Endothelial cell of umbilical vein (primary cell): Measurements from ENCODE around the gene CHCHD5. TPM values are rescaled to one million over a fixed set of nuclear protein-coding genes. Genes with fewer than 3 reads are reported as not detected.

ENCODE experiments used
- BruUV-seq: library from RNA; stranded (reverse); fragments of 400-500 nt; replicated peaks from 2 replicates; lab custom pipeline; 2021; lab: Mats Ljungman, UMichigan
- CTCF ChIA-PET: fragments of 300-600, 350-600 bp; sonication (Branson Sonifier 250); formaldehyde crosslinking; loops from one replicate; lab custom pipeline; 2021; ENCODE audit warnings: antibody characterized with exemption, inconsistent platforms; lab: Charles Lee
- POLR2A ChIA-PET: fragments of 300-600, 350-600 bp; sonication (Branson Sonifier 250); formaldehyde crosslinking; loops from one replicate; lab custom pipeline; 2021; ENCODE audit warnings: antibody characterized with exemption, inconsistent platforms; lab: Charles Lee
- DNase-seq: peaks from one replicate; pipeline ENCODE4 v3.0.0-alpha.2; 2011; ENCODE audit warnings: low read depth, low spot score
- FAIRE-seq: peaks from 2 replicates; lab custom pipeline; 2011; peaks lifted over from hg19 to GRCh38; lab: Jason Lieb, UNC
- H2AFZ ChIP-seq: 2 replicates; pipeline ENCODE4 v1.6.0; 2012; ENCODE audit warnings: low read depth, low read length, control low read depth, inconsistent platforms
- H3K27ac ChIP-seq: 2 replicates; pipeline ENCODE4 v1.5.1; 2011; ENCODE audit warnings: low read depth, mild to moderate bottlenecking, control low read depth, low read length, moderate library complexity; ENCODE audit not compliant: insufficient read depth
- H3K27me3 ChIP-seq, 2 experiments: 2 replicates each; pipeline versions ENCODE4 v1.6.0 to v1.6.1; 2011; ENCODE audit warnings: low read length in 2 of 2, mixed read lengths in 1 of 2; ENCODE audit not compliant: control insufficient read depth in 2 of 2, insufficient read depth in 2 of 2
- H3K36me3 ChIP-seq, 2 experiments: 2 replicates in 1 of 2; 3 replicates in 1 of 2; pipeline ENCODE4 v1.5.1; 2011; ENCODE audit warnings: low read length in 2 of 2, mild to moderate bottlenecking in 1 of 2, moderate library complexity in 1 of 2; ENCODE audit not compliant: control insufficient read depth in 2 of 2, insufficient read depth in 2 of 2; ENCODE audit errors: extremely low read depth in 1 of 2
- H3K4me1 ChIP-seq: 3 replicates; pipeline ENCODE4 v1.5.1; 2011; ENCODE audit warnings: mild to moderate bottlenecking, low read length; ENCODE audit not compliant: control insufficient read depth, insufficient read depth; ENCODE audit errors: extremely low read depth
- H3K4me2 ChIP-seq: 2 replicates; pipeline ENCODE4 v1.6.1; 2011; ENCODE audit warnings: low read length, control low read depth, mixed read lengths; ENCODE audit not compliant: insufficient read depth
- H3K4me3 ChIP-seq, 3 experiments: fragments of 200-600 bp in 1 of 3; sonication (generic), shearing (Covaris generic) in 1 of 3; replicated peaks in 1 of 3; 2 replicates each; pipeline ENCODE4 v1.5.1; 2011 to 2016; ENCODE audit warnings: control low read depth in 3 of 3, low read length in 3 of 3, mild to moderate bottlenecking in 2 of 3, inconsistent platforms in 1 of 3, low read depth in 1 of 3, moderate library complexity in 1 of 3; ENCODE audit not compliant: insufficient read depth in 1 of 3
- H3K79me2 ChIP-seq: 2 replicates; pipeline ENCODE4 v1.6.0; 2012; ENCODE audit warnings: low read length, inconsistent platforms; ENCODE audit not compliant: control insufficient read depth, insufficient read depth
- H3K9ac ChIP-seq: replicated peaks from 2 replicates; pipeline ENCODE3; 2011; ENCODE audit warnings: low read length, control low read depth; ENCODE audit not compliant: insufficient read depth; ENCODE audit errors: extremely low read depth
- H3K9me1 ChIP-seq: replicated peaks from 3 replicates; pipeline ENCODE4 v1.6.0; 2011; ENCODE audit warnings: mild to moderate bottlenecking, low read length; ENCODE audit not compliant: control insufficient read depth, insufficient read depth; ENCODE audit errors: extremely low read depth
- H3K9me3 ChIP-seq: replicated peaks from 2 replicates; pipeline ENCODE4 v1.5.1; 2012; ENCODE audit warnings: low read length, inconsistent platforms; ENCODE audit not compliant: control insufficient read depth, insufficient read depth
- H4K20me1 ChIP-seq: replicated peaks from 2 replicates; pipeline ENCODE3; 2011; ENCODE audit warnings: mild to moderate bottlenecking, low read length; ENCODE audit not compliant: control insufficient read depth, insufficient read depth; ENCODE audit errors: extremely low read depth
- CTCF ChIP-seq, 2 donors: IDR thresholded peaks; 1 replicate in 1 of 2; 2 replicates in 1 of 2; pipeline ENCODE4 v1.5.1; 2011; ENCODE audit warnings: low read length in 2 of 2, mild to moderate bottlenecking in 2 of 2, moderate library complexity in 2 of 2, control low read depth in 1 of 2, inconsistent platforms in 1 of 2, low read depth in 1 of 2; ENCODE audit not compliant: insufficient read depth in 1 of 2; ENCODE audit errors: extremely low read depth in 1 of 2
- EZH2 ChIP-seq: IDR thresholded peaks from 2 replicates; pipeline ENCODE4 v1.6.1; 2012; ENCODE audit warnings: borderline replicate concordance, low read depth, mild to moderate bottlenecking, moderate library complexity, low read length, inconsistent platforms; ENCODE audit not compliant: severe bottlenecking
- FOS ChIP-seq: IDR thresholded peaks from 2 replicates; pipeline ENCODE4 v1.6.1; 2011; ENCODE audit warnings: mild to moderate bottlenecking, low read length, moderate library complexity, borderline replicate concordance; ENCODE audit not compliant: insufficient read depth
- GATA2 ChIP-seq: IDR thresholded peaks from 2 replicates; pipeline ENCODE4 v1.7.0; 2011; ENCODE audit warnings: low read depth, mild to moderate bottlenecking, moderate library complexity, mixed read lengths, low read length; ENCODE audit not compliant: insufficient read length, insufficient read depth
- JUN ChIP-seq: IDR thresholded peaks from 2 replicates; pipeline ENCODE4 v1.6.1; 2011; ENCODE audit warnings: borderline replicate concordance, low read depth; ENCODE audit not compliant: insufficient read length, insufficient read depth
- MYC ChIP-seq: IDR thresholded peaks from one replicate; pipeline ENCODE4 v1.6.1; 2011; ENCODE audit warnings: mild to moderate bottlenecking, low read depth, low read length
- POLR2A ChIP-seq: IDR thresholded peaks from 2 replicates; pipeline ENCODE4 v1.6.1; 2012; ENCODE audit warnings: low read depth, mild to moderate bottlenecking, control low read depth, low read length
- POLR2AphosphoS5 ChIP-seq: IDR thresholded peaks from 2 replicates; pipeline ENCODE4 v1.6.1; 2012; ENCODE audit warnings: low read depth, mild to moderate bottlenecking, control low read depth, low read length, moderate library complexity; ENCODE audit not compliant: insufficient read depth
- dilution Hi-C: fragments of 300-500 bp; cut with MboI; formaldehyde crosslinking; loops from one replicate; pipeline ENCODE4 v1.15.0; 2019; ENCODE audit warnings: low sequenced_read_pairs; ENCODE audit not compliant: extremely low pct_ligation_motif_present
- intact Hi-C: fragments of 100-400 bp; cut with micrococcal nuclease; formaldehyde crosslinking; loops from one replicate; pipeline ENCODE4 v1.10.0; 2022
- polyA plus RNA-seq, 4 experiments: library from polyadenylated mRNA; depleted of rRNA in 3 of 4; stranded (reverse) in 3 of 4; unstranded in 1 of 4; fragments of >200 nt; gene quantifications; 2 replicates each; pipeline versions ENCODE4 v1.2.1 to v1.2.3, GENCODE V29; 2011 to 2012; ENCODE audit warnings: missing spikeins in 1 of 4
- total RNA-seq: library from RNA; stranded (reverse); gene quantifications from 2 replicates; pipeline ENCODE4 v1.2.3, GENCODE V29; 2021
- TF ChIP-seq, protein P1 (sequence below): IDR thresholded peaks from 2 replicates; pipeline ENCODE4 v1.6.1; 2011; ENCODE audit not compliant: insufficient read depth, insufficient read length

The CHCHD5 gene
- total and polyA plus RNA-seq, 2 donors (not counting 3 experiments of a cell fraction or from before 2014, with no cell fraction given), result 22.2 to 44.7 TPM

DNA sequence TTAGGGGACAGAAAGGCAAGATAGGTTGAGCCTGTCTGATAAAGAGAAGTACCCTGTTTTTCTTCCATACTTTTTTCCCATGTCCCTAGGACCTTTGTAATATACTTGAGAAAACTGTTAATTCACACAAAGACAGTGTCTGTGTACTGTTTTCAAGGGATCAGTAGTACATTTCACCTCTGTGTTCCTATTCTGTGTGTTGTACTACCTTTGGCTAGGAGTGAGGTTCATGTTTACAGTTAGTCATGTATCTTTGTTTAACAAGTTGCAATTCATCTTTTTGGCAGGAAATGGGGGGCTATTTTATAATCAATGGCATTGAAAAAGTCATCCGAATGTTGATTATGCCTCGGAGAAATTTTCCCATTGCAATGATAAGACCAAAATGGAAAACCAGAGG lies 35.4 kb upstream of the CHCHD5 start:
- Histone ChIP-seq H3K9ac (no peak overlapping the region), H3K79me2 (peaks cover 27% of the 10 kb centered on the region), H3K4me1 (no peaks in the 10 kb centered on the region), H3K36me3 (peaks cover 15 to 18% of the 10 kb centered on the region in 2 experiments), H3K27ac (no peak overlapping the region), H3K4me2 (no peak overlapping the region), H3K9me3 (no peaks in the 10 kb centered on the region), H3K9me1 (no peaks in the 10 kb centered on the region), H2AFZ (no peak overlapping the region), H3K27me3 (no peaks in the 10 kb centered on the region), H3K4me3 (no peak overlapping the region), H4K20me1 (no peaks in the 10 kb centered on the region)
- TF ChIP-seq MYC (no peak), EZH2 (no peak), POLR2AphosphoS5 (no peak), POLR2A (no peak), FOS (no peak), CTCF (IDR thresholded peaks at IDR 0.05; ENCODE audit: extremely low read depth in 1 of 2, insufficient read depth in 1 of 2, low read depth in 1 of 2, low read length in 2 of 2) (no peak)
- dilution Hi-C loops (no loop called here), intact Hi-C loops (no loop called here)
- CTCF ChIA-PET, result no interaction called here
- BruUV-seq, result no TSS peak
- POLR2A ChIA-PET, result no interaction called here
- no peak for FAIRE-seq
- DNase-seq, result no peak

- Histone ChIP-seq H2AFZ (no peak overlapping the region), H4K20me1 (no peaks in the 10 kb centered on the region), H3K9me3 (no peaks in the 10 kb centered on the region), H3K4me2 (no peak overlapping the region), H3K36me3 (peaks cover 13 to 16% of the 10 kb centered on the region in 2 experiments), H3K4me1 (no peaks in the 10 kb centered on the region), H3K79me2 (no peaks in the 10 kb centered on the region), H3K9ac (no peak overlapping the region), H3K27me3 (no peaks in the 10 kb centered on the region), H3K4me3 (no peak overlapping the region), H3K27ac (no peak overlapping the region), H3K9me1 (no peaks in the 10 kb centered on the region)
- BruUV-seq, result no TSS peak
- CTCF ChIA-PET, result interaction anchor here (1.1 to 1.5 kb wide), 3 partner anchors 8 to 444 kb away, joined by 3 read pairs; no protein-coding TSS in a partner anchor
- FAIRE-seq, result no peak
- TF ChIP-seq MYC, result no peak
- TF ChIP-seq GATA2, result no peak
- no peak for TF ChIP-seq EZH2
- TF ChIP-seq POLR2A, result no peak
- no peak for TF ChIP-seq CTCF (IDR thresholded peaks at IDR 0.05; ENCODE audit: extremely low read depth in 1 of 2, insufficient read depth in 1 of 2, low read depth in 1 of 2, low read length in 2 of 2)
- TF ChIP-seq FOS, result no peak
- TF ChIP-seq, protein P1, sequence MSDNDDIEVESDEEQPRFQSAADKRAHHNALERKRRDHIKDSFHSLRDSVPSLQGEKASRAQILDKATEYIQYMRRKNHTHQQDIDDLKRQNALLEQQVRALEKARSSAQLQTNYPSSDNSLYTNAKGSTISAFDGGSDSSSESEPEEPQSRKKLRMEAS, result no peak
- no peak for TF ChIP-seq POLR2AphosphoS5
- TF ChIP-seq JUN, result no peak
- POLR2A ChIA-PET, result no interaction called here
- intact Hi-C loops (no loop called here), dilution Hi-C loops (no loop called here)
- no peak for DNase-seq
These were observed 18.3 kb upstream of the CHCHD5 start for GRCh38 chr2:112566104-112566503.
